K562 (cell line): Measurements from ENCODE around the gene AGK. TPM values are rescaled to one million over a fixed set of nuclear protein-coding genes. Genes with fewer than 3 reads are reported as not detected.

ENCODE experiments used
- ATAC-seq: fragments of 200-7000 bp; cut with Tn5 transposase; 3 replicates; pipeline ENCODE4 v1.9.1; 2020; ENCODE audit warnings: moderate library complexity
- BruUV-seq: library from RNA; stranded (reverse); fragments of 400-500 nt; replicated peaks from 2 replicates; lab custom pipeline; 2021; lab: Mats Ljungman, UMichigan
- CTCF ChIA-PET: fragments of 300-600 bp; formaldehyde crosslinking; extraction: SDS; loops from one replicate; lab custom pipeline; 2021; ENCODE audit warnings: low intra/inter-chr PET ratio; lab: Yijun Ruan, JAX
- POLR2A ChIA-PET: fragments of 300-600, 350-650 bp; sonication (Branson Sonifier 250); formaldehyde crosslinking; extraction: SDS; loops from one replicate; lab custom pipeline; 2021; ENCODE audit warnings: antibody characterized with exemption, inconsistent platforms; lab: Yijun Ruan, JAX
- DNase-seq, 4 experiments: peaks; one replicate each; pipeline versions ENCODE4 v3.0.0 to v3.0.0-alpha.2; 2011 to 2018; ENCODE audit warnings: low spot score in 3 of 4, mixed read lengths in 3 of 4; ENCODE audit errors: extremely low read depth in 1 of 4
- FAIRE-seq: peaks from 2 replicates; lab custom pipeline; 2011; peaks lifted over from hg19 to GRCh38; lab: Jason Lieb, UNC
- H2AFZ ChIP-seq: 2 replicates; pipeline ENCODE4 v1.6.0; 2011; ENCODE audit warnings: low read depth, low read length, control low read depth, inconsistent platforms
- H3K27ac ChIP-seq: fragments of 200-600 bp; 3 replicates; pipeline ENCODE4 v1.8.0; 2011; ENCODE audit warnings: low read depth, mild to moderate bottlenecking, control low read depth, inconsistent platforms, low read length, moderate library complexity, mixed read lengths; ENCODE audit errors: extremely low read depth
- H3K27me3 ChIP-seq, 2 experiments: fragments of 300-600 bp in 1 of 2; 2 replicates in 1 of 2; 3 replicates in 1 of 2; pipeline versions ENCODE4 v1.6.0 to v1.8.0; 2011; ENCODE audit warnings: inconsistent platforms in 2 of 2, low read length in 2 of 2, mild to moderate bottlenecking in 1 of 2, mixed read lengths in 1 of 2, moderate library complexity in 1 of 2; ENCODE audit not compliant: control insufficient read depth in 2 of 2, insufficient read depth in 2 of 2
- H3K36me3 ChIP-seq: fragments of 300-600 bp; 3 replicates; pipeline ENCODE4 v1.8.0; 2011; ENCODE audit warnings: mild to moderate bottlenecking, low read length, inconsistent platforms; ENCODE audit not compliant: control insufficient read depth, insufficient read depth
- H3K4me1 ChIP-seq, 2 experiments: fragments of 200-600 bp in 1 of 2; replicated peaks in 1 of 2; 2 replicates in 1 of 2; 3 replicates in 1 of 2; pipeline versions ENCODE4 v1.5.1 to v1.8.0; 2011; ENCODE audit warnings: inconsistent platforms in 2 of 2, low read length in 2 of 2, mild to moderate bottlenecking in 1 of 2, mixed read lengths in 1 of 2, moderate library complexity in 1 of 2; ENCODE audit not compliant: control insufficient read depth in 2 of 2, insufficient read depth in 2 of 2
- H3K4me2 ChIP-seq: 2 replicates; pipeline ENCODE4 v1.6.1; 2011; ENCODE audit warnings: low read length, control low read depth, inconsistent platforms, mixed read lengths; ENCODE audit not compliant: insufficient read depth
- H3K4me3 ChIP-seq: fragments of 200-600 bp; sonication (generic), shearing (Covaris generic); 2 replicates; pipeline ENCODE4 v1.5.1; 2016; ENCODE audit warnings: control low read depth, inconsistent platforms
- H3K79me2 ChIP-seq: fragments of 200-600 bp; 3 replicates; pipeline ENCODE4 v1.8.0; 2011; ENCODE audit warnings: low read length, inconsistent platforms; ENCODE audit not compliant: control insufficient read depth, insufficient read depth
- H3K9ac ChIP-seq, 2 experiments: 2 replicates each; pipeline versions ENCODE4 v1.6.0 to v1.6.1; 2011; ENCODE audit warnings: low read depth in 2 of 2, low read length in 2 of 2, control low read depth in 1 of 2, inconsistent platforms in 1 of 2, mild to moderate bottlenecking in 1 of 2, mixed read lengths in 1 of 2; ENCODE audit not compliant: insufficient read depth in 1 of 2
- H3K9me1 ChIP-seq: one replicate; pipeline ENCODE4 v1.6.0; 2011; ENCODE audit warnings: inconsistent platforms, mild to moderate bottlenecking, low read length, moderate library complexity; ENCODE audit not compliant: control insufficient read depth, insufficient read depth
- H3K9me3 ChIP-seq: replicated peaks from 2 replicates; pipeline ENCODE4 v1.5.1; 2011; ENCODE audit warnings: low read depth, low read length, inconsistent platforms; ENCODE audit not compliant: control insufficient read depth, insufficient read depth
- H4K20me1 ChIP-seq: replicated peaks from 2 replicates; pipeline ENCODE4 v1.6.1; 2011; ENCODE audit warnings: low read length, inconsistent platforms, mixed read lengths; ENCODE audit not compliant: control insufficient read depth, insufficient read depth
- ELK3 ChIP-seq: fragments of 450-650 bp; formaldehyde crosslinking; IDR thresholded peaks from 2 replicates; pipeline ENCODE4 v1.4.0; 2020; ENCODE audit warnings: mild to moderate bottlenecking
- ESRRB ChIP-seq: fragments of 250-450 bp; sonication (Bioruptor Pico); IDR thresholded peaks from 2 replicates; pipeline ENCODE4 v1.5.0; 2020; ENCODE audit warnings: mild to moderate bottlenecking, moderate library complexity, borderline replicate concordance
- HIVEP1 ChIP-seq: fragments of 250-450 bp; sonication (Bioruptor Pico); IDR thresholded peaks from 2 replicates; pipeline ENCODE4 v1.4.0; 2020; ENCODE audit warnings: mild to moderate bottlenecking
- KLF6 ChIP-seq: fragments of 250-450 bp; sonication (Bioruptor Pico); IDR thresholded peaks from 2 replicates; pipeline ENCODE4 v1.4.0; 2020; ENCODE audit warnings: mild to moderate bottlenecking, moderate library complexity, borderline replicate concordance
- MYBL2 ChIP-seq, 2 experiments: fragments of 450-650 bp in 1 of 2; sonication (generic) in 1 of 2; formaldehyde crosslinking in 1 of 2; IDR thresholded peaks; 2 replicates each; pipeline versions ENCODE4 v1.6.1 to v1.8.1; 2017 to 2022; ENCODE audit warnings: borderline replicate concordance in 1 of 2, inconsistent platforms in 1 of 2, low read depth in 1 of 2, mild to moderate bottlenecking in 1 of 2, missing genetic modification reagents in 1 of 2, moderate library complexity in 1 of 2
- PML ChIP-seq: IDR thresholded peaks from 2 replicates; pipeline ENCODE4 v1.6.1; 2012; ENCODE audit warnings: low read length, inconsistent platforms
- ZNF644 ChIP-seq: fragments of 200-800 bp; sonication (Bioruptor generic); IDR thresholded peaks from 2 replicates; pipeline ENCODE4 v1.6.1; 2016; ENCODE audit warnings: low read depth, missing genetic modification characterization, missing compliant biosample characterization
- WGBS: fragments of 100-300 bp; shearing (Covaris generic); methylation state at CpG from one replicate; pipeline ENCODE4 v1.1.6; 2016; ENCODE audit warnings: low coverage, mixed read lengths; ENCODE audit not compliant: insufficient coverage; ENCODE audit errors: missing lambda C conversion rate; 5-methylcytosine and 5-hydroxymethylcytosine counted together
- in situ Hi-C: fragments of 300-500 bp; cut with MboI; formaldehyde crosslinking; loops from 4 replicates; pipeline ENCODE4 v1.15.0; 2018; ENCODE audit warnings: inconsistent platforms, mixed read lengths
- intact Hi-C: fragments of 100-400 bp; cut with micrococcal nuclease; formaldehyde crosslinking; loops from 2 replicates; pipeline ENCODE4 v1.14.2; 2022
- polyA plus RNA-seq, 8 experiments: library from polyadenylated mRNA; depleted of rRNA in 4 of 8; stranded (reverse) in 5 of 8; unstranded in 3 of 8; fragments of >200 nt; fragmentation: Nextera tagmentation in 2 of 8; fragmentation: Illumina TruSeq in 1 of 8; extraction: Ambion mirVana in 2 of 8; extraction: Trizol in 1 of 8; gene quantifications; 2 replicates each; pipeline versions ENCODE4 v1.2.1 to v1.2.3, GENCODE V29; 2011 to 2014; ENCODE audit warnings: inconsistent platforms in 1 of 8, missing spikeins in 1 of 8
- total RNA-seq, 7 experiments: library from RNA; depleted of rRNA in 6 of 7; stranded (reverse); fragments of >200 nt in 6 of 7; fragmentation: Illumina TruSeq in 2 of 7; extraction: Trizol in 2 of 7; gene quantifications; 2 replicates each; pipeline versions ENCODE4 v1.2.1 to v1.2.3, GENCODE V29; 2011 to 2021; ENCODE audit warnings: low replicate concordance in 1 of 7

The AGK gene
- total and polyA plus RNA-seq, 9 of the 15 experiments (the other 6 are each of a cell fraction or from before 2014, with no cell fraction given): 50.7 to 128 (median 71.8) TPM

GRCh38 chr7:141673346-141673745, 122.1 kb downstream of the AGK start:
- Histone ChIP-seq H2AFZ (no peak overlapping the region), H3K4me2 (no peak overlapping the region), H3K4me1 (peaks cover 0 to 3% of the 10 kb centered on the region in 2 experiments; a peak in 2 of 5 replicates), H3K9me3 (no peaks in the 10 kb centered on the region), H3K36me3 (no peaks in the 10 kb centered on the region), H3K27me3 (peaks cover 11 to 28% of the 10 kb centered on the region in 2 experiments), H3K4me3 (no peak overlapping the region), H3K79me2 (no peaks in the 10 kb centered on the region), H4K20me1 (no peaks in the 10 kb centered on the region), H3K27ac (no peak overlapping the region), H3K9ac (no peak overlapping the region), H3K9me1 (no peaks in the 10 kb centered on the region)
- DNase-seq (no peak), FAIRE-seq (no peak), ATAC-seq (no peak)
- 3% methylated on average over 3 of the region's 3 CpGs for WGBS
- in situ Hi-C loops (no loop called here), intact Hi-C loops (no loop called here)
- BruUV-seq: no TSS peak
- ChIA-PET POLR2A (no interaction called here), CTCF (interaction anchor here (1.7 kb wide), 1 partner anchor 19 kb away, joined by 4 read pairs; no protein-coding TSS in a partner anchor)
- TF ChIP-seq MYBL2 (IDR thresholded peaks at IDR 0.05; ENCODE audit: low read depth) (no peak), MYBL2 (CRISPR knock-in tag; IDR thresholded peaks at IDR 0.05; ENCODE audit: borderline replicate concordance) (no peak), ELK3 (CRISPR knock-in tag) (no peak), ESRRB (CRISPR knock-in tag) (no peak), ZNF644 (tag) (no peak), PML (no peak), HIVEP1 (no peak), KLF6 (no peak)
